HG03039 (cell line): ENCODE measurements around the gene MLST8.
A peak's percentile ranks its signal among the peaks of the same experiment; 100 is the strongest.

Source experiments
- ATAC-seq: cut with Tn5 transposase; IDR thresholded peaks from one replicate; pipeline ENCODE4 v1.9.1; 2021; ENCODE audit warnings: mild to moderate bottlenecking, moderate library complexity; ENCODE audit not compliant: unreplicated experiment

MLST8 gene

GRCh38 chr16:2205104-2205966, at the start of gene MLST8:
Gene MLST8 (plus strand): TSS chr16:2205454. CDS start chr16:2206086, 632 bp downstream.
- peak; percentile 68 for ATAC-seq

GRCh38 chr16:2155977-2156848, 49.0 kb upstream of the MLST8 start:
- ATAC-seq, result no peak

GRCh38 chr16:2156849-2157224, 48.4 kb upstream of the MLST8 start:
- ATAC-seq, result no peak

GRCh38 chr16:2157480-2158261, 47.6 kb upstream of the MLST8 start:
- no peak for ATAC-seq

GRCh38 chr16:2158262-2158638, 47.0 kb upstream of the MLST8 start:
- ATAC-seq, result no peak

GRCh38 chr16:2159175-2159838, 45.9 kb upstream of the MLST8 start:
- ATAC-seq, result no peak

- ATAC-seq, result no peak
These were observed 44.2 kb upstream of the MLST8 start for GRCh38 chr16:2160915-2161551.

- ATAC-seq, result no peak
These were observed 43.3 kb upstream of the MLST8 start for GRCh38 chr16:2161911-2162310.

GRCh38 chr16:2162676-2163118, 42.6 kb upstream of the MLST8 start:
- no peak for ATAC-seq

GRCh38 chr16:2163211-2163881, 41.9 kb upstream of the MLST8 start:
- ATAC-seq, result no peak

GRCh38 chr16:2165861-2166260, 39.4 kb upstream of the MLST8 start:
- no peak for ATAC-seq

- ATAC-seq, result no peak
These were observed 38.8 kb upstream of the MLST8 start for GRCh38 chr16:2166263-2167067.

GRCh38 chr16:2167068-2167638, 38.1 kb upstream of the MLST8 start:
- ATAC-seq, result no peak

GRCh38 chr16:2170080-2170479, 35.2 kb upstream of the MLST8 start:
- ATAC-seq, result no peak

GRCh38 chr16:2170587-2171435, 34.4 kb upstream of the MLST8 start:
- ATAC-seq, result no peak

GRCh38 chr16:2171601-2172178, 33.6 kb upstream of the MLST8 start:
- no peak for ATAC-seq

- no peak for ATAC-seq
These were observed 32.4 kb upstream of the MLST8 start for GRCh38 chr16:2172688-2173335.
